HEK293 (cell line): ENCODE data around the gene GPATCH4.
A peak's percentile ranks its signal among the peaks of the same experiment; 100 is the strongest.

Source experiments
- BCL11A ChIP-seq: fragments of 450-650 bp; formaldehyde crosslinking; IDR thresholded peaks from 2 replicates; pipeline ENCODE4 v1.5.1; 2016; ENCODE audit warnings: low read depth, missing biosample characterization, missing genetic modification characterization
- GLI2 ChIP-seq: fragments of 450-650 bp; formaldehyde crosslinking; IDR thresholded peaks from 2 replicates; pipeline ENCODE4; 2017; ENCODE audit warnings: missing biosample characterization, missing genetic modification characterization, low read depth, borderline replicate concordance
- GLI4 ChIP-seq: fragments of 450-650 bp; formaldehyde crosslinking; IDR thresholded peaks from 2 replicates; pipeline ENCODE4 v1.5.1; 2016; ENCODE audit warnings: missing biosample characterization, missing genetic modification characterization
- HIC1 ChIP-seq: fragments of 450-650 bp; formaldehyde crosslinking; IDR thresholded peaks from 2 replicates; pipeline ENCODE4 v1.5.1; 2016; ENCODE audit warnings: missing biosample characterization, missing genetic modification characterization
- HOXA7 ChIP-seq: sonication (generic); formaldehyde crosslinking; IDR thresholded peaks from 2 replicates; pipeline ENCODE4 v1.8.1; 2022; ENCODE audit warnings: missing genetic modification reagents, borderline replicate concordance
- KLF9 ChIP-seq: fragments of 450-650 bp; formaldehyde crosslinking; IDR thresholded peaks from 2 replicates; pipeline ENCODE4 v1.5.1; 2016; ENCODE audit warnings: missing biosample characterization, missing genetic modification characterization, low read depth
- OVOL3 ChIP-seq: fragments of 450-650 bp; formaldehyde crosslinking; IDR thresholded peaks from 2 replicates; pipeline ENCODE4 v1.5.1; 2016; ENCODE audit warnings: missing biosample characterization, missing genetic modification characterization
- PATZ1 ChIP-seq: fragments of 450-650 bp; formaldehyde crosslinking; IDR thresholded peaks from 2 replicates; pipeline ENCODE4 v1.5.1; 2016; ENCODE audit warnings: missing biosample characterization, missing genetic modification characterization
- REPIN1 ChIP-seq: fragments of 450-650 bp; formaldehyde crosslinking; IDR thresholded peaks from 2 replicates; pipeline ENCODE4 v1.5.1; 2017; ENCODE audit warnings: missing biosample characterization, missing genetic modification characterization, low read depth
- TRIM28 ChIP-seq: IDR thresholded peaks from 2 replicates; pipeline ENCODE4 v1.6.1; 2011; ENCODE audit warnings: low read length, control low read depth, borderline replicate concordance
- ZEB2 ChIP-seq: fragments of 450-650 bp; formaldehyde crosslinking; IDR thresholded peaks from 2 replicates; pipeline ENCODE4 v1.5.1; 2016; ENCODE audit warnings: missing biosample characterization, missing genetic modification characterization
- ZNF133 ChIP-seq: fragments of 450-650 bp; formaldehyde crosslinking; IDR thresholded peaks from 2 replicates; pipeline ENCODE4 v1.5.1; 2016; ENCODE audit warnings: missing biosample characterization, missing genetic modification characterization
- ZNF202 ChIP-seq: fragments of 450-650 bp; formaldehyde crosslinking; IDR thresholded peaks from 2 replicates; pipeline ENCODE4 v1.5.1; 2016; ENCODE audit warnings: missing biosample characterization, missing genetic modification characterization, borderline replicate concordance
- ZNF221 ChIP-seq: fragments of 450-650 bp; formaldehyde crosslinking; IDR thresholded peaks from 2 replicates; pipeline ENCODE4 v1.5.1; 2017; ENCODE audit warnings: missing biosample characterization, missing genetic modification characterization, borderline replicate concordance
- ZNF274 ChIP-seq, 2 experiments: fragments of 200-500 bp in 1 of 2; fragments of 450-650 bp in 1 of 2; sonication (Bioruptor generic) in 1 of 2; formaldehyde crosslinking in 1 of 2; IDR thresholded peaks; 2 replicates each; pipeline versions ENCODE4 v1.5.1 to v1.6.1; 2014 to 2016; ENCODE audit warnings: borderline replicate concordance in 1 of 2, inconsistent platforms in 1 of 2, low read length in 1 of 2, missing biosample characterization in 1 of 2, missing genetic modification characterization in 1 of 2
- ZNF426 ChIP-seq: fragments of 450-650 bp; formaldehyde crosslinking; IDR thresholded peaks from 2 replicates; pipeline ENCODE4 v1.5.1; 2017; ENCODE audit warnings: missing biosample characterization, missing genetic modification characterization, mild to moderate bottlenecking, inconsistent platforms, moderate library complexity
- ZNF529 ChIP-seq: fragments of 450-650 bp; formaldehyde crosslinking; IDR thresholded peaks from 2 replicates; pipeline ENCODE4 v1.5.1; 2017; ENCODE audit warnings: missing genetic modification characterization, missing biosample characterization; ENCODE audit not compliant: insufficient replicate concordance
- ZNF548 ChIP-seq: fragments of 450-650 bp; formaldehyde crosslinking; IDR thresholded peaks from 2 replicates; pipeline ENCODE4 v1.5.1; 2016; ENCODE audit warnings: missing biosample characterization, missing genetic modification characterization
- ZNF843 ChIP-seq: fragments of 450-650 bp; formaldehyde crosslinking; IDR thresholded peaks from 2 replicates; pipeline ENCODE4 v1.5.1; 2016; ENCODE audit warnings: missing biosample characterization, missing genetic modification characterization
- ZSCAN23 ChIP-seq: fragments of 450-650 bp; formaldehyde crosslinking; IDR thresholded peaks from 2 replicates; pipeline ENCODE4 v1.5.1; 2016; ENCODE audit warnings: missing biosample characterization, missing genetic modification characterization
- TF ChIP-seq, protein P1 (sequence below): fragments of 450-650 bp; formaldehyde crosslinking; IDR thresholded peaks from 2 replicates; pipeline ENCODE4 v1.5.1; 2016; ENCODE audit warnings: missing biosample characterization, missing genetic modification characterization
- TF ChIP-seq, protein P2 (sequence below): fragments of 450-650 bp; formaldehyde crosslinking; IDR thresholded peaks from 2 replicates; pipeline ENCODE4 v1.5.1; 2017; ENCODE audit warnings: missing biosample characterization, mild to moderate bottlenecking, missing genetic modification characterization, moderate library complexity
- TF ChIP-seq, protein P3 (sequence below): fragments of 450-650 bp; formaldehyde crosslinking; IDR thresholded peaks from 2 replicates; pipeline ENCODE4 v1.5.1; 2016; ENCODE audit warnings: missing biosample characterization, missing genetic modification characterization
- TF ChIP-seq, protein P4 (sequence below): fragments of 450-650 bp; formaldehyde crosslinking; IDR thresholded peaks from 2 replicates; pipeline ENCODE4 v1.5.1; 2017; ENCODE audit warnings: missing biosample characterization, missing genetic modification characterization

Gene GPATCH4

GRCh38 chr1:156601122-156601830, at the start of gene GPATCH4 (continued):
- no peak for TF ChIP-seq PATZ1
- TF ChIP-seq ZNF274 (IDR thresholded peaks at IDR 0.05; ENCODE audit: low read length) = no peak
- no peak for TF ChIP-seq ZNF274 (tag by site-specific recombination; IDR thresholded peaks at IDR 0.05; ENCODE audit: borderline replicate concordance)
- TF ChIP-seq ZNF529 (tag by site-specific recombination) = no peak
- 0 out of 2 replicates have a peak, but pooled peaks have one; percentile 22 for TF ChIP-seq ZSCAN23 (tag by site-specific recombination)
- TF ChIP-seq, protein P1, sequence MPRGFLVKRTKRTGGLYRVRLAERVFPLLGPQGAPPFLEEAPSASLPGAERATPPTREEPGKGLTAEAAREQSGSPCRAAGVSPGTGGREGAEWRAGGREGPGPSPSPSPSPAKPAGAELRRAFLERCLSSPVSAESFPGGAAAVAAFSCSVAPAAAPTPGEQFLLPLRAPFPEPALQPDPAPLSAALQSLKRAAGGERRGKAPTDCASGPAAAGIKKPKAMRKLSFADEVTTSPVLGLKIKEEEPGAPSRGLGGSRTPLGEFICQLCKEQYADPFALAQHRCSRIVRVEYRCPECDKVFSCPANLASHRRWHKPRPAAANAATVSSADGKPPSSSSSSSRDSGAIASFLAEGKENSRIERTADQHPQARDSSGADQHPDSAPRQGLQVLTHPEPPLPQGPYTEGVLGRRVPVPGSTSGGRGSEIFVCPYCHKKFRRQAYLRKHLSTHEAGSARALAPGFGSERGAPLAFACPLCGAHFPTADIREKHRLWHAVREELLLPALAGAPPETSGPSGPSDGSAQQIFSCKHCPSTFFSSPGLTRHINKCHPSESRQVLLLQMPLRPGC (tag by site-specific recombination) = no peak
- TF ChIP-seq ZNF426 (tag by site-specific recombination) = no peak
- no peak for TF ChIP-seq ZNF221 (tag by site-specific recombination)
- no peak for TF ChIP-seq BCL11A (tag by site-specific recombination)
- TF ChIP-seq ZNF548 (tag by site-specific recombination) = no peak
- TF ChIP-seq, protein P2, sequence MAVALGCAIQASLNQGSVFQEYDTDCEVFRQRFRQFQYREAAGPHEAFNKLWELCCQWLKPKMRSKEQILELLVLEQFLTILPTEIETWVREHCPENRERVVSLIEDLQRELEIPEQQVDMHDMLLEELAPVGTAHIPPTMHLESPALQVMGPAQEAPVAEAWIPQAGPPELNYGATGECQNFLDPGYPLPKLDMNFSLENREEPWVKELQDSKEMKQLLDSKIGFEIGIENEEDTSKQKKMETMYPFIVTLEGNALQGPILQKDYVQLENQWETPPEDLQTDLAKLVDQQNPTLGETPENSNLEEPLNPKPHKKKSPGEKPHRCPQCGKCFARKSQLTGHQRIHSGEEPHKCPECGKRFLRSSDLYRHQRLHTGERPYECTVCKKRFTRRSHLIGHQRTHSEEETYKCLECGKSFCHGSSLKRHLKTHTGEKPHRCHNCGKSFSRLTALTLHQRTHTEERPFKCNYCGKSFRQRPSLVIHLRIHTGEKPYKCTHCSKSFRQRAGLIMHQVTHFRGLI (tag by site-specific recombination) = no peak
- TF ChIP-seq TRIM28 = 0 out of 2 replicates have a peak, but pooled peaks have one; percentile 31
- TF ChIP-seq REPIN1 = no peak
- no peak for TF ChIP-seq OVOL3 (tag by site-specific recombination)
- TF ChIP-seq GLI4 (tag by site-specific recombination) = no peak
- no peak for TF ChIP-seq HIC1 (tag by site-specific recombination)
- TF ChIP-seq ZNF133 (tag by site-specific recombination) = no peak
- TF ChIP-seq GLI2 (tag by site-specific recombination) = no peak
- TF ChIP-seq ZNF202 (tag by site-specific recombination) = no peak
- TF ChIP-seq HOXA7 = no peak
- TF ChIP-seq ZEB2 (tag by site-specific recombination) = peak; percentile 71
- TF ChIP-seq, protein P3, sequence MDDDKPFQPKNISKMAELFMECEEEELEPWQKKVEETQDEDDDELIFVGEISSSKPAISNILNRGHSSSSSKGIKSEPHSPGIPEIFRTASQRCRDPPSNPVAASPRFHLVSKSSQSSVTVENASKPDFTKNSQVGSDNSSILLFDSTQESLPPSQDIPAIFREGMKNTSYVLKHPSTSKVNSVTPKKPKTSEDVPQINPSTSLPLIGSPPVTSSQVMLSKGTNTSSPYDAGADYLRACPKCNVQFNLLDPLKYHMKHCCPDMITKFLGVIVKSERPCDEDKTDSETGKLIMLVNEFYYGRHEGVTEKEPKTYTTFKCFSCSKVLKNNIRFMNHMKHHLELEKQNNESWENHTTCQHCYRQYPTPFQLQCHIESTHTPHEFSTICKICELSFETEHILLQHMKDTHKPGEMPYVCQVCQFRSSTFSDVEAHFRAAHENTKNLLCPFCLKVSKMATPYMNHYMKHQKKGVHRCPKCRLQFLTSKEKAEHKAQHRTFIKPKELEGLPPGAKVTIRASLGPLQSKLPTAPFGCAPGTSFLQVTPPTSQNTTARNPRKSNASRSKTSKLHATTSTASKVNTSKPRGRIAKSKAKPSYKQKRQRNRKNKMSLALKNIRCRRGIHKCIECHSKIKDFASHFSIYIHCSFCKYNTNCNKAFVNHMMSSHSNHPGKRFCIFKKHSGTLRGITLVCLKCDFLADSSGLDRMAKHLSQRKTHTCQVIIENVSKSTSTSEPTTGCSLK (tag by site-specific recombination) = no peak
- TF ChIP-seq, protein P4, sequence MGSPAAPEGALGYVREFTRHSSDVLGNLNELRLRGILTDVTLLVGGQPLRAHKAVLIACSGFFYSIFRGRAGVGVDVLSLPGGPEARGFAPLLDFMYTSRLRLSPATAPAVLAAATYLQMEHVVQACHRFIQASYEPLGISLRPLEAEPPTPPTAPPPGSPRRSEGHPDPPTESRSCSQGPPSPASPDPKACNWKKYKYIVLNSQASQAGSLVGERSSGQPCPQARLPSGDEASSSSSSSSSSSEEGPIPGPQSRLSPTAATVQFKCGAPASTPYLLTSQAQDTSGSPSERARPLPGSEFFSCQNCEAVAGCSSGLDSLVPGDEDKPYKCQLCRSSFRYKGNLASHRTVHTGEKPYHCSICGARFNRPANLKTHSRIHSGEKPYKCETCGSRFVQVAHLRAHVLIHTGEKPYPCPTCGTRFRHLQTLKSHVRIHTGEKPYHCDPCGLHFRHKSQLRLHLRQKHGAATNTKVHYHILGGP (tag by site-specific recombination) = no peak
- TF ChIP-seq ZNF843 (tag by site-specific recombination) = no peak
- TF ChIP-seq KLF9 = no peak
